Liver (tissue), 9 donors: ENCODE data around the gene PATL2. TPM values are rescaled to one million over a fixed set of nuclear protein-coding genes. Genes with fewer than 3 reads are reported as not detected.

Source experiments
- DNase-seq: peaks from one replicate; pipeline ENCODE4 v3.0.0-alpha.2; 2017; ENCODE audit warnings: low spot score
- H3K27ac ChIP-seq, 2 donors: one replicate each; pipeline ENCODE4 v1.7.0; 2013; ENCODE audit warnings: inconsistent platforms in 2 of 2, low read length in 2 of 2, control low read depth in 1 of 2, low read depth in 1 of 2, mild to moderate bottlenecking in 1 of 2
- H3K27me3 ChIP-seq, 4 donors: one replicate each; pipeline versions ENCODE4 v1.6.1 to v1.7.0; 2013; ENCODE audit warnings: low read length in 3 of 4, inconsistent platforms in 1 of 4, mild to moderate bottlenecking in 1 of 4, moderate library complexity in 1 of 4; ENCODE audit not compliant: control insufficient read depth in 4 of 4, insufficient read depth in 4 of 4
- H3K36me3 ChIP-seq, 4 donors: one replicate each; pipeline versions ENCODE4 v1.6.1 to v1.7.0; 2013; ENCODE audit warnings: low read length in 3 of 4, mild to moderate bottlenecking in 3 of 4, low read depth in 1 of 4, moderate library complexity in 1 of 4; ENCODE audit not compliant: control insufficient read depth in 4 of 4, insufficient read depth in 3 of 4
- H3K4me1 ChIP-seq, 4 donors: one replicate each; pipeline versions ENCODE4 v1.6.1 to v1.7.0; 2013; ENCODE audit warnings: low read length in 3 of 4, mild to moderate bottlenecking in 3 of 4, moderate library complexity in 1 of 4; ENCODE audit not compliant: control insufficient read depth in 4 of 4, insufficient read depth in 4 of 4
- H3K4me3 ChIP-seq, 3 donors: one replicate each; pipeline versions ENCODE4 v1.6.1 to v1.7.0; 2013; ENCODE audit warnings: low read length in 3 of 3, control low read depth in 1 of 3, low read depth in 1 of 3, mild to moderate bottlenecking in 1 of 3
- H3K9ac ChIP-seq, 2 donors: one replicate each; pipeline ENCODE4 v1.7.0; 2013; ENCODE audit warnings: low read length in 2 of 2, mild to moderate bottlenecking in 2 of 2, moderate library complexity in 2 of 2, control low read depth in 1 of 2, low read depth in 1 of 2
- H3K9me3 ChIP-seq, 4 donors: one replicate each; pipeline versions ENCODE4 v1.6.1 to v1.7.0; 2013; ENCODE audit warnings: low read length in 3 of 4; ENCODE audit not compliant: control insufficient read depth in 4 of 4
- EGR1 ChIP-seq, 2 donors: IDR thresholded peaks; 2 replicates each; pipeline ENCODE4 v1.6.1; 2016 to 2018; ENCODE audit warnings: antibody characterized with exemption in 2 of 2, low read depth in 2 of 2
- FOXA1 ChIP-seq: IDR thresholded peaks from 2 replicates; pipeline ENCODE4 v1.6.1; 2016; ENCODE audit warnings: antibody characterized with exemption
- FOXA2 ChIP-seq: IDR thresholded peaks from 2 replicates; pipeline ENCODE4 v1.6.1; 2016; ENCODE audit warnings: antibody characterized with exemption
- GABPA ChIP-seq, 2 donors: IDR thresholded peaks in 1 of 2; conservative IDR thresholded peaks in 1 of 2; 2 replicates each; pipeline ENCODE4 v1.6.1; 2016; ENCODE audit warnings: antibody characterized with exemption in 2 of 2, mild to moderate bottlenecking in 1 of 2, moderate library complexity in 1 of 2
- HNF4A ChIP-seq, 2 donors: conservative IDR thresholded peaks; 2 replicates each; pipeline ENCODE4 v1.6.1; 2016; ENCODE audit warnings: antibody characterized with exemption in 2 of 2, mild to moderate bottlenecking in 2 of 2
- JUND ChIP-seq, 2 donors: IDR thresholded peaks; 2 replicates each; pipeline ENCODE4 v1.6.1; 2016; ENCODE audit warnings: antibody characterized with exemption in 2 of 2
- NR2F2 ChIP-seq: IDR thresholded peaks from 2 replicates; pipeline ENCODE4 v1.6.1; 2016; ENCODE audit warnings: antibody characterized with exemption
- RAD21 ChIP-seq, 2 donors: IDR thresholded peaks; 2 replicates each; pipeline ENCODE4 v1.6.1; 2016; ENCODE audit warnings: antibody characterized with exemption in 2 of 2, mild to moderate bottlenecking in 2 of 2
- RXRA ChIP-seq, 2 donors: IDR thresholded peaks; 2 replicates each; pipeline ENCODE4 v1.6.1; 2017 to 2018; ENCODE audit warnings: antibody characterized with exemption in 2 of 2, mild to moderate bottlenecking in 1 of 2
- SP1 ChIP-seq: IDR thresholded peaks from 2 replicates; pipeline ENCODE4 v1.6.1; 2018; ENCODE audit warnings: antibody characterized with exemption, mild to moderate bottlenecking
- TAF1 ChIP-seq: conservative IDR thresholded peaks from 2 replicates; pipeline ENCODE4 v1.6.1; 2016; ENCODE audit warnings: antibody characterized with exemption, mild to moderate bottlenecking
- YY1 ChIP-seq: IDR thresholded peaks from 2 replicates; pipeline ENCODE4 v1.6.1; 2016; ENCODE audit warnings: antibody characterized with exemption, mild to moderate bottlenecking
- WGBS: extraction: QIAGEN DNeasy Blood & Tissue Kit; methylation state at CpG from one replicate; pipeline ENCODE4 v1.1.7; 2013; 5-methylcytosine and 5-hydroxymethylcytosine counted together
- polyA plus RNA-seq, 2 donors: library from polyadenylated mRNA; stranded (reverse) in 1 of 2; unstranded in 1 of 2; fragments of 200-250 nt in 1 of 2; fragments of >200 nt in 1 of 2; fragmentation: Nextera tagmentation in 1 of 2; extraction: Ambion mirVana in 1 of 2; gene quantifications; one replicate each; pipeline versions ENCODE4 v1.2.1 to v1.2.3, GENCODE V29; 2013 to 2015
- total RNA-seq, 2 donors: library from RNA; depleted of rRNA; stranded (reverse); fragments of >200 nt; gene quantifications; one replicate each; pipeline ENCODE4 v1.2.3, GENCODE V29; 2014
- TF ChIP-seq, protein P1 (sequence below): IDR thresholded peaks from 2 replicates; pipeline ENCODE4 v1.6.1; 2016; ENCODE audit warnings: antibody characterized with exemption
- TF ChIP-seq, protein P2 (sequence below): IDR thresholded peaks from 2 replicates; pipeline ENCODE4 v1.6.1; 2016; ENCODE audit warnings: antibody characterized with exemption
- TF ChIP-seq, protein P3 (sequence below): fragments of 150-350 bp; IDR thresholded peaks from 2 replicates; pipeline ENCODE4 v1.5.1; 2017; ENCODE audit warnings: improper control_type of control experiment, low read depth, low read length; ENCODE audit not compliant: missing input control
- TF ChIP-seq, protein P4 (sequence below): IDR thresholded peaks from 2 replicates; pipeline ENCODE4 v1.6.1; 2016; ENCODE audit warnings: antibody characterized with exemption
- donor health status: healthy.
- donor health status: healthy.
- donor health status: healthy.
- donor health status: healthy.
- donor health status: healthy.

The PATL2 gene
- total and polyA plus RNA-seq, 4 donors, result 0.32 to 1.0 (median 0.67) TPM

DNA sequence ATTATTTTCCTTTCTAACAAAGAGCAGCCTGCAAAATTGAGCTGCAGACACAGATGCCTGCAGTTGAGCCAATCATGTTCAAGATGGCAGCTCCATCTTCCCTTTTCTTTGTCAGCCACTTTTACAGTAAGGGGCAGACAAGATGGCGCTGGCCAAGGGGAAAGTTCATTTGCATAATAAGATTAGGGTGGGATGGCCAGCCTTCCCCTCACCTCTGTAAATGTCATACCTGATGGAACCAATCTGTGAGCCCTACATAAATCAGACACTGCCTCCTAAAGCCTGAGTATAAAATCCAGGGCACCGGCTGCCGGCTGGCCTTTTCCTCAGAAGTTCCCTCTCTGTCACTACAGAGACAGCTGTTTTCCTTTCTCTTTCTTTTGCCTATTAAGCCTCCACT, 15.8 kb downstream of the PATL2 start:
- no peak for TF ChIP-seq FOXA2
- TF ChIP-seq, protein P1, sequence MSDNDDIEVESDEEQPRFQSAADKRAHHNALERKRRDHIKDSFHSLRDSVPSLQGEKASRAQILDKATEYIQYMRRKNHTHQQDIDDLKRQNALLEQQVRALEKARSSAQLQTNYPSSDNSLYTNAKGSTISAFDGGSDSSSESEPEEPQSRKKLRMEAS, result no peak
- no peak for TF ChIP-seq EGR1 (IDR thresholded peaks at IDR 0.05; ENCODE audit: low read depth in 2 of 2)
- TF ChIP-seq JUND (IDR thresholded peaks at IDR 0.05), result no peak
- Histone ChIP-seq H3K9ac (no peak overlapping the region), H3K27me3 (no peaks in the 10 kb centered on the region), H3K9me3 (no peaks in the 10 kb centered on the region), H3K27ac (no peak overlapping the region), H3K4me1 (no peaks in the 10 kb centered on the region), H3K36me3 (no peaks in the 10 kb centered on the region), H3K4me3 (no peak overlapping the region)
- DNase-seq, result no peak
- 81% methylated on average over 3 of the region's 3 CpGs for WGBS

DNA sequence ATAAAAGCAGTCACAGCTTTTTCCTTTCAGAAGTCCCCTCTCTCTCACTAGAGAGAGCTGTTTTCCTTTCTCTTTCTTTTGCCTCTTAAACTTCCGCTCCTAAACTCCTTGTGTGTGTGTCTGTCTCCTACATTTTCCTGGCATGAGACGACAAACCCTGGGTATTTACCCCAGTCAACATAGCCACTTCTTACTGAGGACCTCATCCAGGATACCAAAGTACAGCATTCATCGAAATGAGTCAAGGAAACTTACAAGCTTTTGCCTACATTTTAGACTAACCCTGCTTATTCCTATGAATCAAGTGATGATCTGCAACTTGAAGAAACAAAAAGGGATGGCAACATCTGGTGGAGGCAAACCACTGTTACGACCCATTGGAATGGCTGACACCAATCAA, 16.7 kb downstream of the PATL2 start:
- WGBS, result 86% methylated on average over 4 of the region's 4 CpGs
- Histone ChIP-seq H3K36me3 (no peaks in the 10 kb centered on the region), H3K4me3 (no peak overlapping the region), H3K27ac (no peak overlapping the region), H3K4me1 (no peaks in the 10 kb centered on the region), H3K27me3 (no peaks in the 10 kb centered on the region), H3K9me3 (no peaks in the 10 kb centered on the region), H3K9ac (no peak overlapping the region)
- no peak for DNase-seq
- TF ChIP-seq YY1, result no peak
- TF ChIP-seq RXRA (IDR thresholded peaks at IDR 0.05), result no peak
- no peak for TF ChIP-seq FOXA1
- TF ChIP-seq, protein P2, sequence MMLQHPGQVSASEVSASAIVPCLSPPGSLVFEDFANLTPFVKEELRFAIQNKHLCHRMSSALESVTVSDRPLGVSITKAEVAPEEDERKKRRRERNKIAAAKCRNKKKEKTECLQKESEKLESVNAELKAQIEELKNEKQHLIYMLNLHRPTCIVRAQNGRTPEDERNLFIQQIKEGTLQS, result no peak
- TF ChIP-seq, protein P3, sequence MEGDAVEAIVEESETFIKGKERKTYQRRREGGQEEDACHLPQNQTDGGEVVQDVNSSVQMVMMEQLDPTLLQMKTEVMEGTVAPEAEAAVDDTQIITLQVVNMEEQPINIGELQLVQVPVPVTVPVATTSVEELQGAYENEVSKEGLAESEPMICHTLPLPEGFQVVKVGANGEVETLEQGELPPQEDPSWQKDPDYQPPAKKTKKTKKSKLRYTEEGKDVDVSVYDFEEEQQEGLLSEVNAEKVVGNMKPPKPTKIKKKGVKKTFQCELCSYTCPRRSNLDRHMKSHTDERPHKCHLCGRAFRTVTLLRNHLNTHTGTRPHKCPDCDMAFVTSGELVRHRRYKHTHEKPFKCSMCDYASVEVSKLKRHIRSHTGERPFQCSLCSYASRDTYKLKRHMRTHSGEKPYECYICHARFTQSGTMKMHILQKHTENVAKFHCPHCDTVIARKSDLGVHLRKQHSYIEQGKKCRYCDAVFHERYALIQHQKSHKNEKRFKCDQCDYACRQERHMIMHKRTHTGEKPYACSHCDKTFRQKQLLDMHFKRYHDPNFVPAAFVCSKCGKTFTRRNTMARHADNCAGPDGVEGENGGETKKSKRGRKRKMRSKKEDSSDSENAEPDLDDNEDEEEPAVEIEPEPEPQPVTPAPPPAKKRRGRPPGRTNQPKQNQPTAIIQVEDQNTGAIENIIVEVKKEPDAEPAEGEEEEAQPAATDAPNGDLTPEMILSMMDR, result no peak
- TF ChIP-seq, protein P4, sequence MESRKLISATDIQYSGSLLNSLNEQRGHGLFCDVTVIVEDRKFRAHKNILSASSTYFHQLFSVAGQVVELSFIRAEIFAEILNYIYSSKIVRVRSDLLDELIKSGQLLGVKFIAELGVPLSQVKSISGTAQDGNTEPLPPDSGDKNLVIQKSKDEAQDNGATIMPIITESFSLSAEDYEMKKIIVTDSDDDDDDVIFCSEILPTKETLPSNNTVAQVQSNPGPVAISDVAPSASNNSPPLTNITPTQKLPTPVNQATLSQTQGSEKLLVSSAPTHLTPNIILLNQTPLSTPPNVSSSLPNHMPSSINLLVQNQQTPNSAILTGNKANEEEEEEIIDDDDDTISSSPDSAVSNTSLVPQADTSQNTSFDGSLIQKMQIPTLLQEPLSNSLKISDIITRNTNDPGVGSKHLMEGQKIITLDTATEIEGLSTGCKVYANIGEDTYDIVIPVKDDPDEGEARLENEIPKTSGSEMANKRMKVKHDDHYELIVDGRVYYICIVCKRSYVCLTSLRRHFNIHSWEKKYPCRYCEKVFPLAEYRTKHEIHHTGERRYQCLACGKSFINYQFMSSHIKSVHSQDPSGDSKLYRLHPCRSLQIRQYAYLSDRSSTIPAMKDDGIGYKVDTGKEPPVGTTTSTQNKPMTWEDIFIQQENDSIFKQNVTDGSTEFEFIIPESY, result no peak
- TF ChIP-seq FOXA2, result no peak
- TF ChIP-seq JUND (IDR thresholded peaks at IDR 0.05), result no peak
- TF ChIP-seq HNF4A (conservative IDR thresholded peaks at IDR 0.05), result no peak
- no peak for TF ChIP-seq TAF1
- no peak for TF ChIP-seq NR2F2
- TF ChIP-seq, protein P1, result no peak
- no peak for TF ChIP-seq GABPA (IDR thresholded peaks at IDR 0.05 in 1 of 2, conservative IDR thresholded peaks at IDR 0.05 in 1 of 2)
- no peak for TF ChIP-seq SP1

DNA sequence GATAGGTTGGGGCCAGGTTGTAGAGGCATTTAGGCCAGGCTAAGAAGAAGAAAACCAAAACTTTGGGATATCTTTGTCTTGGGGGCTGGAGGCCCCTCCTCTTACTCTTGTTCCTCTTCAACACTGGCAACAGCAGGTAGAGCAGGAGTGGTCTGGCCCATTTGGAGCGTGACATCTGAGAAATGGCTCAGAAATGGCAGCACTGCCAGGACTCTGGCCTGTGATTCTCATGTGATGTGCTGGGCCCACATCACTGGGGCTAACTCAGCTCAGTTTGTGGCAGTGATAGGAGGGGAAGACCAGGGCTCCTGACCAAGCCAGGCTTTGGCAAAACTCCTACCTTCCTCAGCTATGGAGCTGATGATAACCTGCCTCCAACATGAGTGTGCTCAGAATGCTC, 18.5 kb downstream of the PATL2 start:
- H3K27me3 ChIP-seq, result no peaks in the 10 kb centered on the region
- H3K4me3 ChIP-seq, result no peak overlapping the region
- H3K4me1 ChIP-seq, result no peaks in the 10 kb centered on the region
- no peak for DNase-seq
- H3K27ac ChIP-seq, result no peak overlapping the region
- no peaks in the 10 kb centered on the region for H3K36me3 ChIP-seq
- WGBS, result 98% methylated on average over 1 of the region's 1 CpG
- H3K9ac ChIP-seq, result no peak overlapping the region
- no peaks in the 10 kb centered on the region for H3K9me3 ChIP-seq
- TF ChIP-seq, protein P2, result no peak
- TF ChIP-seq YY1 (no peak), FOXA2 (no peak), RAD21 (IDR thresholded peaks at IDR 0.05) (no peak), FOXA1 (no peak), JUND (IDR thresholded peaks at IDR 0.05) (no peak)
- TF ChIP-seq, protein P1, result no peak
- TF ChIP-seq, protein P4, result no peak
- TF ChIP-seq, protein P3, result no peak
